K562 (cell line): ENCODE results near the gene OSCP1. TPM values are rescaled to one million over a fixed set of nuclear protein-coding genes. Genes with fewer than 3 reads are reported as not detected.

Experiments used
- BCLAF1 ChIP-seq, 2 experiments: fragments of 450-650 bp in 1 of 2; IDR thresholded peaks; 2 replicates each; pipeline ENCODE4 v1.6.1; 2011 to 2017; ENCODE audit warnings: low read depth in 2 of 2, antibody characterized with exemption in 1 of 2, borderline replicate concordance in 1 of 2, low read length in 1 of 2, mild to moderate bottlenecking in 1 of 2, mixed read lengths in 1 of 2; ENCODE audit not compliant: control insufficient read depth in 1 of 2
- ELF1 ChIP-seq: fragments of 200-800 bp; sonication (Bioruptor generic); IDR thresholded peaks from 2 replicates; pipeline ENCODE4 v1.6.1; 2016; ENCODE audit warnings: missing genetic modification characterization, missing compliant biosample characterization
- ERF ChIP-seq: fragments of 450-650 bp; formaldehyde crosslinking; IDR thresholded peaks from 2 replicates; pipeline ENCODE4 v1.4.0; 2020; ENCODE audit warnings: mild to moderate bottlenecking, mixed read lengths
- HDGF ChIP-seq: fragments of 450-650 bp; IDR thresholded peaks from 2 replicates; pipeline ENCODE4 v1.6.1; 2016
- HMG20B ChIP-seq: fragments of 250-450 bp; sonication (Bioruptor Pico); IDR thresholded peaks from 2 replicates; pipeline ENCODE4 v1.5.0; 2021; ENCODE audit warnings: mild to moderate bottlenecking
- KAT7 ChIP-seq: sonication (generic); formaldehyde crosslinking; IDR thresholded peaks from 2 replicates; pipeline ENCODE4 v1.8.0; 2022; ENCODE audit warnings: missing genetic modification reagents, mild to moderate bottlenecking, borderline replicate concordance
- PKNOX1 ChIP-seq: fragments of 450-650 bp; IDR thresholded peaks from 2 replicates; pipeline ENCODE4 v1.6.1; 2016
- SMAD1 ChIP-seq: fragments of 150-350 bp; IDR thresholded peaks from 2 replicates; pipeline ENCODE4 v1.6.1; 2014; ENCODE audit warnings: low read length, low read depth; ENCODE audit not compliant: partially characterized antibody
- SMAD4 ChIP-seq: fragments of 250-450 bp; sonication (Bioruptor Pico); conservative IDR thresholded peaks from 2 replicates; pipeline ENCODE4 v1.8.0; 2021; ENCODE audit warnings: inconsistent platforms, mild to moderate bottlenecking, moderate library complexity
- SMARCE1 ChIP-seq: fragments of 450-650 bp; IDR thresholded peaks from 2 replicates; pipeline ENCODE4 v1.7.1; 2016; ENCODE audit warnings: mild to moderate bottlenecking
- SRSF3 ChIP-seq: fragments of 200-400 bp; formaldehyde crosslinking; IDR thresholded peaks from 2 replicates; pipeline ENCODE4 v1.6.1; 2016; ENCODE audit warnings: mild to moderate bottlenecking, low read length, moderate library complexity; ENCODE audit not compliant: insufficient read depth
- SRSF7 ChIP-seq: fragments of 200-400 bp; formaldehyde crosslinking; optimal IDR thresholded peaks from 2 replicates; pipeline ENCODE3; 2017; ENCODE audit warnings: mild to moderate bottlenecking, low read depth, low read length
- TFAM ChIP-seq: fragments of 250-450 bp; sonication (Bioruptor Pico); conservative IDR thresholded peaks from 2 replicates; pipeline ENCODE4 v1.5.0; 2021; ENCODE audit warnings: mild to moderate bottlenecking, moderate library complexity
- ZBTB49 ChIP-seq: sonication (generic); formaldehyde crosslinking; IDR thresholded peaks from 2 replicates; pipeline ENCODE4 v1.8.0; 2022; ENCODE audit warnings: missing genetic modification reagents, mild to moderate bottlenecking, borderline replicate concordance
- ZNF282 ChIP-seq: sonication (generic); formaldehyde crosslinking; IDR thresholded peaks from 2 replicates; pipeline ENCODE4 v1.8.1; 2023; ENCODE audit warnings: missing genetic modification reagents
- ZNF512 ChIP-seq: IDR thresholded peaks from 2 replicates; pipeline ENCODE4 v1.6.1; 2016; ENCODE audit warnings: missing genetic modification characterization, missing compliant biosample characterization
- ZSCAN32 ChIP-seq: fragments of 450-650 bp; formaldehyde crosslinking; IDR thresholded peaks from 2 replicates; pipeline ENCODE4 v1.4.0; 2020; ENCODE audit warnings: mild to moderate bottlenecking, moderate library complexity
- polyA plus RNA-seq, 8 experiments: library from polyadenylated mRNA; depleted of rRNA in 4 of 8; stranded (reverse) in 5 of 8; unstranded in 3 of 8; fragments of >200 nt; fragmentation: Nextera tagmentation in 2 of 8; fragmentation: Illumina TruSeq in 1 of 8; extraction: Ambion mirVana in 2 of 8; extraction: Trizol in 1 of 8; gene quantifications; 2 replicates each; pipeline versions ENCODE4 v1.2.1 to v1.2.3, GENCODE V29; 2011 to 2014; ENCODE audit warnings: inconsistent platforms in 1 of 8, missing spikeins in 1 of 8
- total RNA-seq, 7 experiments: library from RNA; depleted of rRNA in 6 of 7; stranded (reverse); fragments of >200 nt in 6 of 7; fragmentation: Illumina TruSeq in 2 of 7; extraction: Trizol in 2 of 7; gene quantifications; 2 replicates each; pipeline versions ENCODE4 v1.2.1 to v1.2.3, GENCODE V29; 2011 to 2021; ENCODE audit warnings: low replicate concordance in 1 of 7

Gene OSCP1
- total and polyA plus RNA-seq, 9 of the 15 experiments (the other 6 are each of a cell fraction or from before 2014, with no cell fraction given): 0.15 to 0.40 (median 0.33) TPM; not detected in 5

- 0 out of 2 replicates have a peak, but pooled peaks have one; percentile 24 for TF ChIP-seq ZNF512 (tag)
- TF ChIP-seq SMARCE1: peak; percentile 34; the same call in 1 of the 2 replicates
- no peak for TF ChIP-seq SRSF7
- TF ChIP-seq TFAM (CRISPR knock-in tag): no peak
- TF ChIP-seq SRSF3: no peak
- TF ChIP-seq ZNF282 (CRISPR knock-in tag): no peak
- TF ChIP-seq HDGF: peak; percentile 70; the same call in 1 of the 2 replicates
- no peak for TF ChIP-seq SMAD1
- TF ChIP-seq ZBTB49 (CRISPR knock-in tag): no peak
- TF ChIP-seq ERF (CRISPR knock-in tag): no peak
- TF ChIP-seq BCLAF1 (IDR thresholded peaks at IDR 0.05; ENCODE audit: borderline replicate concordance in 1 of 2, control insufficient read depth in 1 of 2, low read depth in 2 of 2, low read length in 1 of 2): no peak
- TF ChIP-seq PKNOX1: peak; percentile 67
- TF ChIP-seq ZSCAN32: no peak
- peak; percentile 43; the same call in 1 of the 2 replicates for TF ChIP-seq SMAD4 (CRISPR knock-in tag)
- TF ChIP-seq KAT7 (CRISPR knock-in tag): no peak
- no peak for TF ChIP-seq ELF1 (tag)
- no peak for TF ChIP-seq HMG20B (CRISPR knock-in tag)
These were observed 31.8 kb upstream of the OSCP1 start (continued) for GRCh38 chr1:36481771-36482723.
